Astrocyte of the cerebellum (primary cell): Measurements from ENCODE around the gene TCHH.

Experiments
- DNase-seq: peaks from one replicate; pipeline ENCODE4 v3.0.0-alpha.2; 2011; ENCODE audit warnings: low read depth
- H3K4me3 ChIP-seq: 2 replicates; pipeline ENCODE4 v1.5.1; 2011; ENCODE audit warnings: mild to moderate bottlenecking, low read depth, low read length, moderate library complexity
- in situ Hi-C: cut with HindIII; loops from 2 replicates; pipeline ENCODE4 v1.10.0; 2017; ENCODE audit warnings: low sequenced_read_pairs
- TF ChIP-seq, protein P1 (sequence below): IDR thresholded peaks from 2 replicates; pipeline ENCODE4 v1.5.1; 2012; ENCODE audit warnings: low read length, low read depth, moderate library complexity, mild to moderate bottlenecking; ENCODE audit errors: missing control alignments

TCHH gene

GRCh38 chr1:152141971-152142584, 26.8 kb upstream of the TCHH start:
- TF ChIP-seq, protein P1, sequence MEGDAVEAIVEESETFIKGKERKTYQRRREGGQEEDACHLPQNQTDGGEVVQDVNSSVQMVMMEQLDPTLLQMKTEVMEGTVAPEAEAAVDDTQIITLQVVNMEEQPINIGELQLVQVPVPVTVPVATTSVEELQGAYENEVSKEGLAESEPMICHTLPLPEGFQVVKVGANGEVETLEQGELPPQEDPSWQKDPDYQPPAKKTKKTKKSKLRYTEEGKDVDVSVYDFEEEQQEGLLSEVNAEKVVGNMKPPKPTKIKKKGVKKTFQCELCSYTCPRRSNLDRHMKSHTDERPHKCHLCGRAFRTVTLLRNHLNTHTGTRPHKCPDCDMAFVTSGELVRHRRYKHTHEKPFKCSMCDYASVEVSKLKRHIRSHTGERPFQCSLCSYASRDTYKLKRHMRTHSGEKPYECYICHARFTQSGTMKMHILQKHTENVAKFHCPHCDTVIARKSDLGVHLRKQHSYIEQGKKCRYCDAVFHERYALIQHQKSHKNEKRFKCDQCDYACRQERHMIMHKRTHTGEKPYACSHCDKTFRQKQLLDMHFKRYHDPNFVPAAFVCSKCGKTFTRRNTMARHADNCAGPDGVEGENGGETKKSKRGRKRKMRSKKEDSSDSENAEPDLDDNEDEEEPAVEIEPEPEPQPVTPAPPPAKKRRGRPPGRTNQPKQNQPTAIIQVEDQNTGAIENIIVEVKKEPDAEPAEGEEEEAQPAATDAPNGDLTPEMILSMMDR = peak; percentile 87
- H3K4me3 ChIP-seq = no peak overlapping the region
- in situ Hi-C loops = no loop called here
- DNase-seq = peak; percentile 50

GRCh38 chr1:152137215-152137614, 22.0 kb upstream of the TCHH start:
- no peak overlapping the region for H3K4me3 ChIP-seq
- DNase-seq = no peak
- in situ Hi-C loops = no loop called here
- TF ChIP-seq, protein P1 = no peak

DNA sequence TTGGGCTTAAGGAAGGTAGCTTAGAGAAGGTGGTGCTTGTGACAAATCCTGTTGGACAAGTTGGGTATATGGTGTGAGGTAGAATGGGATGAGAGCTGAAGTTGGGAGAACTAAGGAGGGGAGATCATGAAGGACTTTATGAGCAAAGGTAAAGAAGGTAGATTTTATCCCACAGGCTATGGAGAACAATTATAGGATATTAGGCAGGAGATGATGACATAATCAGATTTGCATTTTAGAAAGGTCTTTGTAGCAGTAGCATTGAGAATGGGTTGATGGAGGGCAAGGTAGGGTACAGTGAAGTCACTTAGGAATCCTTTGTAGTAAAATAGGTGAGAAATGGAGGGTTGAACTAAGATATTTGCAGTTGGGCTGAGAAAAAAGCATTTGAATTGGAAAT, 14.9 kb upstream of the TCHH start:
- no peak overlapping the region for H3K4me3 ChIP-seq
- in situ Hi-C loops = no loop called here
- no peak for DNase-seq
- TF ChIP-seq, protein P1 = no peak

- DNase-seq = no peak
- TF ChIP-seq, protein P1 = no peak
- in situ Hi-C loops = no loop called here
- H3K4me3 ChIP-seq = no peak overlapping the region
Observed at GRCh38 chr1:152127673-152128072, 12.4 kb upstream of the TCHH start.

DNA sequence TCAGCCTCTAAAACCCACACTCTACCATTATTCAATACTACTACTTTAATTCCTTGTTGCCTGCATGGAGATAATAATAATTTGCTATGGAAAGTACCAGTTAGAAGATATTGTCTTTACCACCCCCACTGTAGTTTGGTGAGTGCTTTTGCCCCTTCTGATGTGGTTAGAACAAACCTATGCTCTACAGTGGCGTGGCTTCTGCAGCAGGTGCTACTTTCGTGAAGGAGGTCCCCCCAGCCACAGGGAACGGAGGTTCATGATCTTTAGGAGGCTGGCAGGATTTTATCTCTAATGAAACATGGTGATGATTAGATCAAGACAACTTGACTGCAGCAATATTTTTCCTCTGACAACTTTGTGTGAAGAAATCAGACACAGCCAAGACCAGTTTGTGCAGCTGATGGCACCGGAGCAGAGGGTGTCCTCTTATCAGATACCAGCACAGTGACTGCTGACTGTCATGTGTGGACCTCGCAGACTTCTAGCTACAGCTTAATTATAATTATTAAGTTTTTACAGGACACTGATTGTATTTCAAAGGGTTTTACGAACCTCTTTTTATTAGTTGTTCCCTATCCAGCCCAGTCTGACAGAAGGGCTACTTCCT, 10.7 kb upstream of the TCHH start:
- in situ Hi-C loops = no loop called here
- TF ChIP-seq, protein P1 = no peak
- no peak overlapping the region for H3K4me3 ChIP-seq
- DNase-seq = no peak

DNA sequence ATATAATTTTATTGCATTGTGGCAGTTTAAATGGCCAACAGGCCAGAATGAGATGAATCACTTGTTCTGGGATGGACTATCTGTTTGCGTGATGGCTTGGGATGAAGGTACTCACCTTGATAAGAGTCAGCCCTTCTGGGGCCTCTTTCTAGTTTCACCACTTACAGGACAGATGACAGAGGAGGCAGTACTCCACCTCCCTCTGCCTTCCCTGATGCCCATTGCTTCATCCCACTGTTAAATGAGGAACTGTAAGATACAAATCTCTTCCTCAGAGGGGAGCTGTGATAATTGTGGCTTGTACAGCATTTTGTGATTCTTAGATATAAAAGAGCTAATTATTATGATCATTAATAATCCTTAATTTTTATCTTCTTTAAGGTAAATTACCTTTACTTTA, 3.7 kb upstream of the TCHH start:
- in situ Hi-C loops = no loop called here
- no peak overlapping the region for H3K4me3 ChIP-seq
- DNase-seq = no peak
- TF ChIP-seq, protein P1 = no peak
